GM12872 (cell line): ENCODE measurements around the gene NCR3LG1.

Experiments used
- CTCF ChIP-seq: IDR thresholded peaks from 3 replicates; pipeline ENCODE4 v1.5.1; 2011; ENCODE audit warnings: low read depth, mild to moderate bottlenecking, low read length, moderate library complexity; ENCODE audit not compliant: insufficient read depth

The NCR3LG1 gene

DNA sequence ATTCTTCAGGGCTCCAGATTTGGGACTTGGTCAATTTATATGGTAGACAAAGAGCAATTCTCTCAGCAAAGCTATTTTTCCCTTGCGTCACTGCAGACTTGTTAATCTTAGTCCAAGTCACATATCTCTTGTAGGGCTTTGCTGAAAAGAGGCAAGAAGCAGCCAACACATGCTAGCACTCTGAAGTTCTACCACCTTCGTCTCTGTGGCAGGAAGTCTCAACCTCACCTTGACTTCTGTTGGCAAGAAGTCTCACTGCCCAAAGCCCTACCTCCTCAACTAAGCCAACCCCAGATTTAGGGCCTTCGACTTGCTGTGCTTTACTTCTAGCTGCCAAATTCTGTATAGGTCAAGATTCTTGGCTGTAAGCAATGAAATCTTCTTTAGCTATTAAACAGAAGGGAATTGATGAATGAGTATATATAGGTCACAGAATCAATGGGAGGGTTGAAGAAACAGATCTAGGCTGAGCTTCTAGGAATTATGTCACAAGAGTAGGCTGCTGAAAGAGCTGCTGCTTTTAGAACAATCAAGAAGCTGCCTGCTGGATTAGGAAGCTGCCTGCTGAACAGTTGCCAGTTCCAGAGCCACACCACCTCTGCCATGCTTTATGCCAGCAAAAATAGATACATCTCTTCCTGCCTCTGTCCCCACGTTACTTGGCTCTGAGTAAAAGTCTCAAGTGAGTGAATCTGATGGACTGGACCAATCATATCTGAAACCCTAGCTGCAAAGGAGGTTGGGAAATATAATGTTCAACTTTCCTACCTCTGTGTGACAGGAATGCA is 17.6 kb upstream of the NCR3LG1 start:
- no peak for TF ChIP-seq CTCF

- no peak for TF ChIP-seq CTCF
These were observed 8.3 kb upstream of the NCR3LG1 start for GRCh38 chr11:17343257-17343656.

DNA sequence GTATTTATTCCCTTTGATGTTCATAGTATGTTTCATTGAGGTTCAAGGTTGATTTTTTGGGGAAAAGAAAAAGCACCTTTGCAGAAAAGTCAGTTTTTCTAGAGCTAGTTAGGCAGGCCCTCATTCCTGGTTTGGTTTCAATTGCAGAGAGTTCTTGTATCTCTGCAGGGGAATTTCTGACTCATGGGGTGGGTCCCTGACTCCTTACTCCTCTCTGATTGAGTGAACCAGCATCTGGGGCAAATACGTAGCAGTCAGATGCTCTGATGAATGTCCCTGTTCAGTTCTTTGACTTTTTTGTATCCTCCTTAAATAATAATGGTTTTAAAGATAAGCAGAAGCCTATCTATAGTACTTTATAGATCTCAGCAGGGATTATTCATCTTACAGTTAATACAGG is 7.7 kb upstream of the NCR3LG1 start:
- no peak for TF ChIP-seq CTCF

DNA sequence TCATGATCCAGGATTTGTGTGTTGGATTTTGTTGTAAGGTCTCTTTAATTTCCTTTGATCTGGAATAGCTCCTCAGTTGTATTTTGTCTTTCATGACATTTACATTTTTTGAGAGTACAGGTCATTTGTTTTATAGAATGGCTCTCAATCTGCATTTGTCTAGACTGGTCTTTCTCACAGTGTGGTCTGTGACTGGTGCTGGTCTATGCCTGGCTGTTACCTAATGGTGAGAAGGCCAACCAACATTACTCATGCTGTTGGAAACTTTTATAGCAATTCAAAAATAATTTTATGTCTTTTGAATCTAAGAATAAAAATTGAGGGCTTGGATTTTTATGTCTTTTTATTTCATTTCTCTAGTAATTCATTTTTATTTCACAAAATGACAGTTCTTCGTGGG is 3.9 kb upstream of the NCR3LG1 start:
- TF ChIP-seq CTCF = no peak

DNA sequence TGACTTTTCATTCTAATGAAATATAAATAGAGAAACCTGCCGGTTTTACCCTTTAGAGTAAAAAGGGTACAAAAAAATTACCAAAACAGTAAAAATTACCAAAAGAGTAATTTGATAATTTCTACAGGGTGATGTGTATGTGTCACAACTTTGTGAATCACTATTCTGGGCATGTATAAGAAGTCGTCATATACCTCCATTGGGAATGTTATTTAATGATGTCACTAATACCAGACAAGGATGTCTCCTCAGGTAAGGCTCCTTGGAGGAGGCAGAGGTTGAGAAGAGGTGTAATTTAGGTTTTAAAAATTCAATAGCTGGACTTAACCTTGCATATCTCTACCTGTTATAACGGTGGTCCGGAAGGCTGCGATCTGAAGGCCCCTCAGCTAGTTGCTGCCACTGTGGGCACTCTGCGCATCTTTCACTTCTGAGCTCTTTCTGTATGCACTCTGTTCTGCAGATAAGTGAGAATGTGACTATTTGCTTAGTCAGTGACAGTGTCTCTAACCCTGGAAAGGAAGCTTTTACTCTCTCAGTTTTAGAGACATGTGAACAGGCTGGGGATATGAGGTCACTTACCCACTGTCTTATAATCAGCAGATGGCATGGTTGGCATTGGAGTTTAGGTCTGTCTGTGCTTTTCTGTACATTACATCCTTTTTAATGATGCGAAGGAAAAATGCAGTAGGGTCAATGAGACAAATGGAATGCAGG is 987 bp upstream of the NCR3LG1 start:
- TF ChIP-seq CTCF = no peak

DNA sequence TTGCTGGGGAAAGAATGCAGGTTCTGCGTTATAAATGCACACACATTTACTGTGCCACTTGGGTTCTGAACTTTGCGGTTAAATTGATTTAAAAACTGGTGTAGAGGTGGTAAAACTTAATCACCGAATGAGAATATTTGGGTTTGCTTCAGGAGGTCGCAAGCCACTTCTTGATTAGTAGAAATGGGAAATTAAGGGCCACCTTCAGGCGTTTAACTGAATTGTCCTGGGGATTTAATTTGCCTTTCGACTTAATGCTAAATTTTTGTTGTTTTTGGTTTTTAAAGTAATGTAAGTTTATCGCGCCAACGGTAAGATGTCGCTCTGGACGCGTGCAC is 459 bp upstream of the NCR3LG1 start:
- TF ChIP-seq CTCF = no peak

- no peak for TF ChIP-seq CTCF
These were observed 1.6 kb downstream of the NCR3LG1 start for GRCh38 chr11:17352950-17353820.
